Aortic smooth muscle cell (primary cell): ENCODE results near the gene HOMER1. TPM values are rescaled to one million over a fixed set of nuclear protein-coding genes. Genes with fewer than 3 reads are reported as not detected.

Experiments
- total RNA-seq: library from RNA; depleted of rRNA; stranded (reverse); fragments of >200 nt; gene quantifications from 2 replicates; pipeline ENCODE4 v1.2.3, GENCODE V29; 2014

The HOMER1 gene
- 3.6 and 4.5 TPM in 2 replicates for total RNA-seq

DNA sequence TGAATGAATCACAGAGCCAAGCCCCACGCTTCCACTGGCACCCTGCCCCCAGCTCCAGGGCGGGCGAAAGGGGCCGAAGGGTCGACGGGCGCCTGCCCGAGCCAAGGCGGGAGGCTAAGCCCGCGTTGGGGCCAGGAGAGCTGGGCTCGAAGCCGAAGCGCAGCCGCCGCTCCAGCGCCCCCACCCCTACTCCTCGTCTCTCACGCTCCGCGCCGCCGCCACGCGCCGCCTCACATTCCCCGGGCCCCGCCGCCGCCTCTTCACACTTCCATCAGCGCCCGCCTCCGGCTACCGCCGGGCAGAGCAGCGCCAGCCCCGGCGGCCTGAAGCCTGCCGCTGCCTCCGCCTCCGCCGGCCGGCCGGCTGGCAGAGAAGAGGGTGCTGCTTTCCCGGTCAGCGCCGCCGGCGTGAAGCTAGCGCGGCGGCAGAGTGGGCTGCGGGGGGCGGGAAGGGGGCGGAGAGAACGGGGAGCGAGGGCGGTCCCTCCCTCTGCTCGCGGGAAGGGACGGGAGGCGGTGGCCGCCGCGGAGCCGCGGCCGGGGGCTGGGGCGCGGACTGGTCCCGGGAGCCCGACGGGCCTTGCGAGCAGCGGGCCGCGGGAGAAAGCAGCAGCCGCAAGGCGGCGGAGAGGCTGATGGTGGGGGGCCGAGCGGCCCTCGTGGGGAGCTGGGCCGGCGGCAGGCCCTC lies at the start of gene HOMER1:
TSS of gene HOMER1 (minus strand) at position 431 of the 687 bp plus-strand sequence. CDS start 1,360 bp downstream, outside the sequence.

Other genes starting within 250 kb of the HOMER1 start
- 26.3 and 36.2 TPM in 2 replicates for gene TENT2, start 98.3 kb upstream of the HOMER1 start, total RNA-seq
- 0.26 and 0.31 TPM in 2 replicates for gene CMYA5, start 175.7 kb upstream of the HOMER1 start, total RNA-seq